Bronchial epithelial cell (primary cell): ENCODE results near the gene GCKR. TPM values are rescaled to one million over a fixed set of nuclear protein-coding genes. Genes with fewer than 3 reads are reported as not detected.
A peak's percentile ranks its signal among the peaks of the same experiment; 100 is the strongest.

Experiments used
- DNase-seq: peaks from one replicate; pipeline ENCODE4 v3.0.0-alpha.2; 2010; ENCODE audit warnings: low read depth
- FAIRE-seq: peaks from 2 replicates; lab custom pipeline; 2011; peaks lifted over from hg19 to GRCh38; lab: Jason Lieb, UNC
- H3K27me3 ChIP-seq: 2 replicates; pipeline ENCODE4 v1.5.1; 2011; ENCODE audit warnings: low read length; ENCODE audit not compliant: control insufficient read depth, insufficient read depth
- H3K36me3 ChIP-seq: 2 replicates; pipeline ENCODE4 v1.5.1; 2011; ENCODE audit warnings: low read length; ENCODE audit not compliant: control insufficient read depth, insufficient read depth
- H3K4me3 ChIP-seq: 2 replicates; pipeline ENCODE4 v1.5.1; 2011; ENCODE audit warnings: mild to moderate bottlenecking, low read depth, low read length, control low read depth
- CTCF ChIP-seq: IDR thresholded peaks from 2 replicates; pipeline ENCODE4 v1.5.1; 2011; ENCODE audit warnings: mild to moderate bottlenecking, moderate library complexity, low read length, control low read depth, inconsistent platforms; ENCODE audit not compliant: insufficient read depth, severe bottlenecking
- total RNA-seq: library from RNA; depleted of rRNA; stranded (reverse); fragments of >200 nt; gene quantifications from 2 replicates; pipeline ENCODE4 v1.2.1, GENCODE V29; 2014

The GCKR gene
- total RNA-seq: not detected in 2 replicates

GRCh38 chr2:27496357-27497287, at the start of gene GCKR:
Gene GCKR (plus strand): TSS chr2:27496839. CDS start chr2:27496905, 66 bp downstream.
- DNase-seq (peak; percentile 59), FAIRE-seq (no peak)
- no peaks in the 10 kb centered on the region for H3K27me3 ChIP-seq
- H3K4me3 ChIP-seq: no peak within 1 kb of the TSS
- H3K36me3 ChIP-seq: no peaks in the 10 kb centered on the region
- no peak for TF ChIP-seq CTCF

- DNase-seq (peak; percentile 24), FAIRE-seq (no peak)
- no peak for TF ChIP-seq CTCF
- peaks cover 7% of the 10 kb centered on the region for H3K36me3 ChIP-seq
- H3K4me3 ChIP-seq: no peak overlapping the region
- no peaks in the 10 kb centered on the region for H3K27me3 ChIP-seq
Observed at GRCh38 chr2:27448381-27448780, 48.3 kb upstream of the GCKR start.

GRCh38 chr2:27451095-27451494, 45.5 kb upstream of the GCKR start:
- DNase-seq: no peak
- no peak for TF ChIP-seq CTCF
- no peak for FAIRE-seq
- H3K4me3 ChIP-seq: no peak overlapping the region
- peaks cover 6% of the 10 kb centered on the region for H3K36me3 ChIP-seq
- no peaks in the 10 kb centered on the region for H3K27me3 ChIP-seq

- H3K36me3 ChIP-seq: peaks cover 8% of the 10 kb centered on the region
- TF ChIP-seq CTCF: no peak
- no peaks in the 10 kb centered on the region for H3K27me3 ChIP-seq
- FAIRE-seq (no peak), DNase-seq (no peak)
- no peak overlapping the region for H3K4me3 ChIP-seq
Observed at GRCh38 chr2:27453968-27454367, 42.7 kb upstream of the GCKR start.

- no peak for TF ChIP-seq CTCF
- H3K4me3 ChIP-seq: no peak overlapping the region
- no peak for DNase-seq
Observed at GRCh38 chr2:27461118-27461517, 35.5 kb upstream of the GCKR start.

GRCh38 chr2:27464443-27464842, 32.2 kb upstream of the GCKR start:
- no peak for FAIRE-seq
- H3K36me3 ChIP-seq: no peaks in the 10 kb centered on the region
- H3K27me3 ChIP-seq: no peaks in the 10 kb centered on the region
- TF ChIP-seq CTCF: no peak
- no peak for DNase-seq
- H3K4me3 ChIP-seq: no peak overlapping the region

More at GRCh38 chr2:27461118-27461517, 35.5 kb upstream of the GCKR start:
- Histone ChIP-seq H3K36me3 (peaks cover 2% of the 10 kb centered on the region), H3K27me3 (no peaks in the 10 kb centered on the region)
- FAIRE-seq: peak; percentile 23
